ENCODE measurements around the gene ITGB7.
"Not testable (repeated sequence)": the region's sequence is repeated elsewhere in the genome, so short reads cannot be mapped to it uniquely, and the experiment has no call there.

ITGB7 gene

DNA sequence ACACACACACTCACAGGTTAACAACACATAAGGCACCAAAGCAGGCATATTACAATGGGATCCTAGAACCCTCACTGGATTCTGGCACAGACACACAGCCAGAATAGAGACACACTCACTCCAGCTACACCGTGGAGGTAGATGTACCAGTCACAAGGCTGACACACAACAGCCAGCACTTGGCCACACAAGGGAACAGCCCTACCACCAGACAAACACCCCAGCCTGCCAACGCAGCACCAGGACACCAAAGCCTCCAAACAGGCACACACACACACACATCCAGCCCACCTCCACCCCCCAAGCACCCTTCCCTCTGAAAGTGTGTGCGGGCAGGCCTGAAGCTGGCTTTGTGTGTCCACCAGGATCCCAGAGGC lies 10.9 kb upstream of the ITGB7 start:
- in situ Hi-C loops (cut with MboI; ENCODE audit: low sequenced_read_pairs) = no loop called here

DNA sequence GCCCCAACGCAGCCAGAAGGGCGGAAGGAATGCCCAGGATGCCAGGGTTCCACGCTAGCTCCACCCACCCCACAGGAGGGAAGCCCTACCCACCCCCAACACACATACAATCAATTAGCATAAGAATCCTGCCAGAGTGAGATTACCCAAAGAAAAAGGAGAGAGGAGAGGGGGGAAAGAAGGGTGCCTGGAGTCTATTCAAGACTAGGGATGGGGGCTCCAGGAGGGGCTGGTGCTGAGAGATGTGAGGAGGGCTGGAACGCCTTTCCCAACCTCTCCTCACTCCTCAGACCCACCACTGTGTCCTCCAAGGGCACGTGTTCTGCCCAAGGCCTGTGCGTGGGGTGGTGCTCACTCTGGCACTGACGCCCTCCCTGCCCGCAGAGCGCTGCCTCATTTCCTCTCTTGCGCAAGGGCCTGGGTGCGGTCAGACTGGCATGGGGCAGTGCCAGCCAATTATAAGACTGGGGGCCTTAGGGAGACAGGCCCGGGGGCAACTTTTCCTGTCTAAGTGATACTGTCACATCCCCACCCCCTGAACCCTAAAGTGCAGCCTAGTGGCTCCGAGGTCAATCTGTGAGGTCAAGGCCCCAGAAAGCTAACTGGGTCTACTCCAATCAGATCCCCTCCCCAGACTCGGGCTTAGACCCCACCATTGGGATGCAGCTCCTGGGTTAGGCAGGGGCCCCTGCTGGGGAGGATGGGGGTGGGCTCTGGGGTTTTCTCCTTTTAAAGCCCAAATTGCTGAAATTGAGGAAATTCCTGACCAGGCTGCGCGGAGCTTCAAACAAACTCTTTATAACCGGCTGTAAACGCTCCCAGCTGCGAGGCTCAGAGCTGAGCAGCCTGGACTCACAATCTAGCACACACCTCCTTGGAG lies 10.2 kb upstream of the ITGB7 start:
- in situ Hi-C loops (cut with MboI; ENCODE audit: low sequenced_read_pairs) = no loop called here

DNA sequence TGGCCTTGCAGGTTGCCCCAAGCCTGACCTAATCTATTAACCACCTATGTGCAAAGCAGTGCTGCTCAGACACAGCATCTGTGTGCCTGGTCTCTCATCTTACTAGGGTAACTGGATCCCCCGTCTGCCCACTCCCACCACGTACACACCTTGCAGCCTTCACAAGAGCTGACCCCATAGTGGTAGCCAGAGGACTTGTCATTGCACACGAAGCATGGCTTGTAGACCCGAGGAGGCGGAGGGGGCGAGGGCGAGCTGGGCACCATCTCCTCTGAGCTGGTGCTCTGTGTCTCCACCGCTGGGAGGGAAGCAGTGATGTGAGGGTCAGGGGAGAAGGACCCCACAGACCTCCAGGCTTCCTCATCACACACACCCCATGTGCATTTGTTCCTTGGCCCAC lies 8.4 kb upstream of the ITGB7 start:
- in situ Hi-C loops (cut with MboI; ENCODE audit: low sequenced_read_pairs) = no loop called here

DNA sequence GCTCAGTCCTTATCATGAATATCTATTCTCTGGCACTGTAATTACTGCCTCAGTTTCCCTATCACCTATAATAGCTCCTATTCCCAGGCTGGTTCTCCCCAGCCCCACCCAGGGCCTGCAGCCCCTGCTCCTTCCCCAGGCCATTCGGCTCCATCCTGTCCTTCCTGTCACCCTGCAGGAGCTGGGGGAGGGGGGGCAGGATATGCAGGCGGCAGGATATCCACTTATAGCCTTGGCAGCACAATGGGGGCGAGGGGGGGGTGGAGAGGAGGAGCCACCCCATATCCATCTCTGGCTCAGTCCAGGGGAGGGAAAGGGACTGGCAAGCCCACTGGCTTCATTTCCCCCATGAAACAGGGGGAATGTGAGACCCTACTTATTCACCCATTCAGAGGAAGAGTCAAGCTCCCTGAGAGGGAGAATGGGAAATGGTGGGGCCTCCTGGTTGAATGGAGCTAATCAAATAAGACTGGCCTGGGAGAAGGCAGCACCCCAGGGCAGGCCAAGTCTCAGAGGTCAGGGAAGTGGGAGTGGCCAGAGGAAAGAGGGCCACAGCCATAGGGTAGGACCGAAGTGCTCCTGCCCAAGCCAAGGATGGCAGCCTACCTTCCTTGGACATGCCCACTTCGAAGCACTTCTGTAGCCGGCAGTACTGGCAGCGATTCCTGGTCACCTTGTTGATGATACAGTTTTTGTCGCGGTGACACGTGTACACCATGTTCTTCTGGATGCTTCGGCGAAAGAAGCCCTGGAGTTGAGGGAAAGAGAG lies 7.8 kb upstream of the ITGB7 start:
- in situ Hi-C loops (cut with MboI; ENCODE audit: low sequenced_read_pairs) = loop anchor here (5.0 kb wide), 1 partner anchor 72 kb away; no protein-coding TSS in a partner anchor

DNA sequence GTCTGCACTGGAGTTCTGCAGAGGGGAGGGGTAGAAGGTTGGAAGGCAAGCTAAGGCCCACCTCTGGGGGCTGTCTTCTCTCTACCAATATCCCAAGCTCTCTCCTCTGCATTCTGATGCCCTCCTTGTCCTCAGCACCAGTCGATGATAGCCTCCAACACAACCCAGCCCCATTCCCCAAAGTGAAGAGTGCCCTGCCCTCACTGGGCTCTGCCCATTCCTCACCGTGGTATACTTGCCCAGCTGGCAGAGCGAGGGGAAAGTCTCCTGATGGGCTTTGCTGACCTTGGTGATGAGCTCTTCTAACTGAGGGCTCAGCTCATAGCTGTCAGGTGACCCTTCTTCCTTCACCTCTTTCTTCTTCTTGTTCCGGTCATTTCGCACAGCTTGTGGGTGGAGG lies 7.2 kb upstream of the ITGB7 start:
- in situ Hi-C loops (cut with MboI; ENCODE audit: low sequenced_read_pairs) = loop anchor here (5.0 kb wide), 1 partner anchor 73 kb away; no protein-coding TSS in a partner anchor

DNA sequence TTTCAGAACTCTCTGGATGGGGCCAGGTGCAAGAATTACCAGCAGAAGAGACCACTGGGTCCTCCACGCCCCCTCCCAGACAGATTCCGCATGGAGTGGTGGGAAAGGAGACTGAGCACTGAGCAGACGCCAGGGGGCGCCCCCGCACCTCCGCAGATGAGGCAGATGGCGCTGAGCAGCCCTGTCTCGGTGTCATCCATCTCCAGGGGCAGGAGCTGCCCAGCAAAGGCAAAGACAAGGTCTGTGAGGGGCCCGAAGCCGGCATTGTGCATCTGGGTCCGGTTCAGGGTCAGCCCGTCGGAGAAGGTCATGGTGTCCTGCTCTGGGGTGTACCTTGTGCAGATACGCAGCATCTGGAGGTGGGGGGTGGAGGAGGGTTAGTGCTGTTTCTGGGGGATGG lies 6.3 kb upstream of the ITGB7 start:
- in situ Hi-C loops (cut with MboI; ENCODE audit: low sequenced_read_pairs) = loop anchor here (5.0 kb wide), 1 partner anchor 74 kb away; no protein-coding TSS in a partner anchor

DNA sequence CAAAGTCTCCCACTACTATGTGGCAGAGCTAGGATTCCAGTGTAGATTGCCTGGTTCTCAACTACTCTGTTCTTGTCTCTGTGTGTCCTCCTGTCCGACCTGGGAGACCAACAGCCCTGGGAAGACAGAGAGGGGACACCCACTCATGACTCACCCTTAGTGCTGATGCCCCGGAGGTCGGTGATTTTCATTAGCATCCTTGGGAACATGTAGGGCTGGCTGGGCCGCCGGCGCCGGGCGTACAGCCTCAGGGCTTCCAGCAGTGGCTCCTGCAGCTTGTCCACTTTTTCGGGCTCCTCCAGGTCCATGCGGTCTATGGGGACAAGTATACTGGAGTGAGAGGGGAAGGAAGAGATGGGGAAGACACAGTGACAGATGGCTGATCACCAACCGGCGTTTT lies 5.9 kb upstream of the ITGB7 start:
- in situ Hi-C loops (cut with MboI; ENCODE audit: low sequenced_read_pairs) = loop anchor here (5.0 kb wide), 1 partner anchor 74 kb away; no protein-coding TSS in a partner anchor

DNA sequence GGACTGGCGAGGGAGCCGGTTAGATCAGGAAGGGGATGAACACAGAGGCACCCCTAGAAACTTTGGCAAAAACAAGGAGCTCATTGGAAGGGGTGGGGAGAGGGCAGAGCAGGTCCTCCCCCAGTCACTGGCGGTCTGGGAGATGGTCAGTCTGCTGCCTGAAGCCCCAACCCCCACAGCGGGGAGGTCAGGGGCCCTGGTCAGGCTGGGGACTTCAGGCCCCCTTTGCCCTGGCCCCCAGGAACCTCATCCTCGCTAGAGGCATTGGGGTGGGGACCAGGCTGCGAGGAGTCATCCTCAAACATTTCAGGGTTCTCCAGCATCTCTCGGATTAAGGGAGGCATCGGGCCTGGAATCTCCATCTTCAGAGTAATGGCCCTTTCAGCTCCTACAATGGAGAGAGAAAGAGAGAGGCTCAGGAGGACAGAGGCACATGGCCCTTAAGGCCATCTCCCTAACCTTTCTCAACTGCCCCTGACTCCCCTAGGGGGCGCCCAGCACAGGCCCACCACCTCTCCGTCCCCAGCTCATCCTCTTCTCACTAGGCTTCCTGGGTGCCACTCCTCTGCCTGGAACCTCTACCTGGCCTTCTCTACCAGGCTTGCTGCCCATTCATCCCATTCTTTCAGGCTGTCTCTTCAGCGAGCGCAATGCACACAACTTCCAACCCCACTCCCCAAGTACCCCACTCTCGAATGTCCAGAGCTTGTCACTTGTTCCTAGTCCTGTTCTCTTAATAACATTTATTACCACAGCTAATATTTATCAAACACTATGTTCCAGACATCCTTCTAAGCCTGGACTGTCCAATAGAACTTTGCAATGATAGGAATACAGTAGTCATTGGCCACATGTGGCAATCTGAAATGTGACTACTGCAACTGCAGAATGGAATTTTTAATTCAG lies 4.7 kb upstream of the ITGB7 start:
- in situ Hi-C loops (cut with MboI; ENCODE audit: low sequenced_read_pairs) = loop anchor here (5.0 kb wide), 1 partner anchor 76 kb away; no protein-coding TSS in a partner anchor

DNA sequence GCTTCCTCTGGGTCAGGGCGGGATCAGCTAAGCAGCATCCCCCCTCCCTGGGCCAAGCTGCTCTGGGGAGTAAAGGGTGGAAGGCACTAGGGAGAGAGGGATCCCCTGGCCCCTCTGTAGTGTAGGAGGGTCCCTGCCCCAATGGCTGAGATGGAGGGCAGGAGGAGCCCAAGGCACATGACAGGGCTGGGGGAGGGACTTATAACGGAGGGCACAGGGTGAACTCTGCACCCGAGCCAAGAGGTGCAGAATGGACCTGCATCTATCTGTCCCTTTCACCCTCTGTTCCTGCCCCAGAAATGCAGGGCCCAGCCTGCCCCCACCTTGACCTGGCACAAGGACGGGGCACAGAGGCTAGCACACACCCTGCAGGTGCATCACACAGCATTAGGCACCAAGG lies 3.8 kb upstream of the ITGB7 start:
- in situ Hi-C loops (cut with MboI; ENCODE audit: low sequenced_read_pairs) = loop anchor here (5.0 kb wide), 1 partner anchor 76 kb away; no protein-coding TSS in a partner anchor

DNA sequence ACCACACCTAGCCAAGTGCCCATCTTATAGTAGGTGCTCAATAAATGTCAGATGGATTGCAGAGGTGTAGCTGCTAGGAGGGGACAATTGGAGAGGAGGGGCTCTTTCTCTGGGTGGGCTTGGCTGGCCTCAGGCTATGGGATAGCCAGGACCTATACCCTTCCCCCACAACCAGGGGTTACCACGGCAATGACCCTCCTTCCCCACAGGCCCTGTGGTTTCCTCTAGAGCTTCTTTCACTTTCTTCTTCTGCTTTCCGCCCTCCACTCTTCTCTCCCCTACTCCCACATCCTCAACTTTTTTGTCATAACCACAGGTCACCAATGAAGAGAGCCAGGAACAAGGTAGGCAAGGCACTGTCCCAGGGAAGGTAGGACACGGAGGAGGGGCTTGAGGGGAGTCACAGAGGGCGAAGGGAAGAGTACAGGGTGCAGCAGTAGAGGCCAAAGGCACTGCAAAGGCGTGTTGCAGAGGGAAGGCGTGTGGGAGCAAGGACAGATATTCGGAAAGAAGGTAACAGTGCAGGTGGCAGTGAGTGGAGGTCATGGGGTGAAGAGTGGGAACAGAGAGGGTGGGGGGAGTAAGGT lies 1.9 kb upstream of the ITGB7 start:
- in situ Hi-C loops (cut with MboI; ENCODE audit: low sequenced_read_pairs) = no loop called here

DNA sequence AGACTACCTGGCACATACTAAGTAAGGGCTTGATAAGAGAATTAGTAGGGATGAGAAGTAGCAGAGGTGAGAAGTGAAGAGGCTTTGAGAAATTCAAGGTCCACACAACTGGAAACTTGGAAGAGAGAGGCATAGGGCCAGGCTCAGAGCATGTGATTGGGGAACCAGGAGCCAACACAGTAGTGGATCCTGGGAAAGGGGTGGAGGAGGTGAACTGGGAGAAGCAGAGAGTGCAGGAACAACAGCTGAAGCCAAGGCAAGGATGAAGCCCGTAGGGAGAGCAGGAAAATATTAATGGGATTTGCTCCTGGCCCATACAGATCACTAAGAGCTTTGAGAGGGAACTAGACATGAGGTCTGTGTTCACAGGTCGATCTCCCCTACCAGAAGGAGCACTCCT lies 1.4 kb upstream of the ITGB7 start:
- in situ Hi-C loops (cut with MboI; ENCODE audit: low sequenced_read_pairs) = no loop called here

DNA sequence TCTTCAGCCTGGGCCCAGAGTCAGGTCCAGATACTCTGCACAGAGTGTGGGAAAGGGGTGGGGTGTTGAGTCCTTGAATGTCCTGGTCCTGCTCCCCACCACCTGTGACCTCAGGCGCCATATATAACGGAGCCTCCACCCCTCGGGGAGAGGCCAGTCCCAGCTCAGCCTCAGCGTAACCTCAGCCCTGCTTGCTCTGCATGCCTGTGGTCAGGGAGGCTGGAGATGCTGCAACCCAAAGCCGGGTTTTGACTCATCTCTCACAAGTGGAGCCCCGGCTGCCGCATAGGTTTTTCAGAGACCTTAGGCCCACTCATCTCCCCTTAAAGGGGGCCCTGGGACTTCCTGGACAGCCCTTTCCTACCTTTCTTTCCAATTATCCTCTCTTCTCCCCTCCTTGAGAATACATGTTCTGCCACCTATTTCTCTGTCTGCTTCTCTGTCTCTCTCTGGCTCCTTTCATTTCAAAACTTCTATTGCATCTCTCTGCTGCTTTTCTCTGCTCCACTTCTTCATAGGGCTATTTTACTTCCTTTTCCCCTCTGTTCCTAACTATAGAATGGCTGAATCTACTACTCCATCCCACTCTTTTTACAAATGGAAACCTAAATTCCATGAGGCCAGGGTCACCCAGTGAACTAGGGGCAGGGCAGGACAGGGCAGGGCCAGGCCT lies 1.2 kb downstream of the ITGB7 start:
- in situ Hi-C loops (cut with MboI; ENCODE audit: low sequenced_read_pairs) = no loop called here

DNA sequence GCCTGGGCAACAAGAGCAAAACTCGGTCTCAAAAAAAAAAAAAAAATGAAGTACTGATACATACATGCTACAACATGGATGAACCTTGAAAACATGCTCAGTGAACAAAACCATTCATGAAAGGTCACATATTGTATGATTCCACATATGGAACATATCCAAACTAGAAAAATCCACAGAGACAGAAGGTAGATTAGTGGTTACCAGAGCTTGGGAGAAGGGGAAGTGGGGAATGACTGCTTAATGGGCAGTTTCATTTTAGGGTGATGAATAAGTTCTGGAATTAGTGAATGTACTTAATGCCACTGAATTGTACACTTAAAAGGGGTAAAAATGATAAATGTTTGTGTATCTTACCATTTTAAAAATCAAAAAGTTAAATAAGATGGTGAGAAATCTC lies 2.7 kb downstream of the ITGB7 start:
- in situ Hi-C loops (cut with MboI; ENCODE audit: low sequenced_read_pairs) = no loop called here

DNA sequence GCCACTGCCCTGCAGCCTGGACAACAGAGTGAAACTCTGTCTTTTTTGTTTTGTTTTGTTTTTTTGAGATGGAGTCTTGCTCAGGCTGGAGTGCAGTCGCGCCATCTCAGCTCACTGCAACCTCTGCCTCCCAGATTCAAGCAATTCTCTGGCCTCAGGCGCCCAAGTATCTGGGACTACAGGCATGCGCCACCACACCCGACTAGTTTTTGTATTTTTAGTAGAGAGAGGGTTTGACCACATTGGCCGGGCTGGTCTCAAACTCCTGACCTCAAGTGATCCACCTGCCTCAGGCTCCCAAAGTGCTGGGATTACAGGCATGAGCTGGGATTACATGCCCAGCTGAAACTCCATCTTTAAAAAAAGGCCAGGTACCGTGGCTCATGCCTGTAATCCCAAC lies 4.7 kb downstream of the ITGB7 start:
- in situ Hi-C loops (cut with MboI; ENCODE audit: low sequenced_read_pairs) = not testable (repeated sequence)

DNA sequence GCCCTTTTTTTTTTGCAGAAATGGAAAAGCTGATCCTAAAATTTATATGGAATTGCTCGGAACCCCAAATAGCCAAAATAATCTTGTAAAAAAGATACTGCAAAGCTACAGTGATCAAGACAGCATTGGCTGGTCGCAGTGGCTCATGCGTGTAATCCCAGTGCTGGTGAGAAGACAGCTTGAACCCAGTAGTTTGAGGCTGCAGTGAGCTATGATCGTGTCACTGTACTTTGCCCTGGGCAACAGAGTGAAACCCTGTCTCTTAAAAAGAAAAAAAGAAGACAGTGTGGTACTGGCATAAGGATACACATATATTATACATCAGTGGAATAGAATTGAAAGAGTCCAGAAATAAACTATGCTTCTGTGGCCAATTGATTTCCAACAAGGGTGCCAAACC lies 5.4 kb downstream of the ITGB7 start:
- in situ Hi-C loops (cut with MboI; ENCODE audit: low sequenced_read_pairs) = no loop called here

DNA sequence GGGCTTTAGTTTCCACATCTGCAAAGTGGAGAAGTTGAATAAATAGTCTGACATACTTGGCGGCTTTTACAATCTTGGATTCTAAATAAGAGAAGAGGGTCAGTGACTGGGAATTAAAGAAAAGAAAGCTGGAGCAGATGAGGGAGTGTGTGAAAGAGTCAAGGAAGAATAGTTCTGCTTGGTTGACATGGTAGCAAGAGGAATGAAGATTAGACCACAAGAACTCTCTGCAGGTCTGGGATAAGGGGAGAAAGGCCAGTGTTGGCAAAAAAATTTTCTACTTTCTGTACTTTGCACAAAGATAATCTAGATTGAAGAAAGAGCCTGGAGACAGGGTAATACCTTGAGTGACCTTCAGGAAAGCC lies 5.9 kb downstream of the ITGB7 start:
- in situ Hi-C loops (cut with MboI; ENCODE audit: low sequenced_read_pairs) = no loop called here

DNA sequence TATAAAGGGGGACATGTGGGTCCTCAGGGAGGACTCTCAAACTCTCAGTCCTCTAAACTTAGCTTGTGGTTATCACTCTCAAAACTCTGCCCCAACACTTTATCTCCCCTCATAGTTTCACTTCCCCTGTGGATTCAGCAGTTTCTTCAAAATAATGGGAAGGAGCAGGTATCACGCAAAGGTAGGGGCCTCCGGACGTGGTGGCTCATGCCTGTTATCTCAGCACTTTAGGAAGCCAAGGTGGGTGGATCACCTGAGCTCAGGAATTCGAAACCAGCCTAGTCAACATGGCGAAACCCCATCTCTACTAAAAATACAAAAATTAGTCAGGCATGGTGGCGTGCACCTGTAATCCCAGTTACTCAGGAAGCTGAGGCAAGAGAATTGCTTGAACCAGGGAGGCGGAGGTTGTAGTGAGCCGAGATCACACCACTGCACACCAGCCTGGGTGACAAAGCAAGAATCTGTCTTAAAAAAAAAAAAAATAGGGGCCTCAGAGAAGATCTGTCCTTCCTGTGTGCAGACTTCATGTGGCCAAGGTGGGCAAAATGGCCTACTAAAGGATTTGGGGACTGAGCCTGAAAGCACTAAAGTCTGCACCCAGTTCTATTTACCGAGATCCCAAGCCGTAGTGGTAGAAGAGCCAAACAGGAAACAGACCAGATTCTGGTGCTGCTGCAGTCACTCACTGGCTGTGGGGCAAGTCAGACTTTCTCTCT lies 6.4 kb downstream of the ITGB7 start:
- in situ Hi-C loops (cut with MboI; ENCODE audit: low sequenced_read_pairs) = no loop called here

DNA sequence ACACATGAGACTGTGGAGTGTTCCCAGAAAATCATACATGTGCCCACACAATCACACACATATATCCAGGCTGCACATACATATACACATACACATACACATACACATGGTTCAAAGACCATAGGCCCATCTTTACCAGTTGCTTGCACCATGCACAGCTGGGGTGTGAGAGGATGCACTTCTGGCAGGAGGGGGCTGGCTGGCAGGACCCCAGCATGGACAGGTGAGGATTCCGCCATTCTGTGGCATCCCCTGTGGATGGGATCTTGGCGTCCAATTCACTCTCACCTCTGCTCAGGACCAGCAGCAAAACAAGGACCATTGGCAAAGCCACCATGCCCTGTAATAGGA lies 7.0 kb downstream of the ITGB7 start:
- in situ Hi-C loops (cut with MboI; ENCODE audit: low sequenced_read_pairs) = no loop called here

DNA sequence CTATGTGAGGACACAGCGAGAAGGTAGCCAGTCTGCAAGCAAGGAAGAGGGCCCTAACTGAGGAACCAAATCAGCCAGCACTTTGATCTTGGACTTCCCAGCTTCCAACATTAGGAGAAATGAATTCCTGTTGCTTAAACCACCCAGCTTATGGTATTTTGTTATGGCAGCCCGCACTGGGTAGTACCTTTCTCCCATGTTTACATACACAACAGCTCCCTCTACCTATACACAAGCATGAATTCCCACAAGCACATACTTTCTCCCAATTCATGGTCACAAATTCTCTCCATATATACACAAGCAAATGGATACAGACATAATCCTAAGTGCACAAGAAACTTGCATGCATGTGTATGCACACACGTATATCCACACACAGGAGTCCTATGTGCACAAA lies 7.4 kb downstream of the ITGB7 start:
- in situ Hi-C loops (cut with MboI; ENCODE audit: low sequenced_read_pairs) = no loop called here

All from HL-60/S4 (cell line).